ENCODE results near the gene PRDM16. TPM values are rescaled to one million over a fixed set of nuclear protein-coding genes. Genes with fewer than 3 reads are reported as not detected.

Gene PRDM16
- total and polyA plus RNA-seq, 8 donors, result 9.6 to 18.0 (median 14.7) TPM

DNA sequence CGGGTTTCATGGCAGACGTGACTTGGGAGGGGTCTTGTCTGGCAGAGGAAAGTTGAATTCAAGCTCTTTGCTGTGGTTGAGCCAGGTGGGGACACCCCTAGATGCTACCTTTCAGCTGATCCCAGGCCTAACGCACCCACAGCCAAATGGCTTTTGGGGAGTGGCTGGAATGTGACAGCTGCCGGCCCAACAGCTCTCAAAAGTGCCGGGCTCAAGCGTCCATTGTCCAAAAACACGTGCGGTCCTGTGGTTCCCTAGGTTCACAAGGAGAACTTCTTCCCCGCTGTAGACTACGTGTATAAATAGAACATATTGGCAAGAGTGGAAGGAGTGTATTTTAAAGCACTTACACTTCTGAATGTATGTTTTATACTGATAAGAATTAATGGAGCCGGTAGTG, 298.4 kb downstream of the PRDM16 start:
- intact Hi-C loops (cut with DNase I), result no loop called here
- TF ChIP-seq CTCF (IDR thresholded peaks at IDR 0.05), result no peak
- ATAC-seq, result no peak
- Histone ChIP-seq H3K4me1 (no peaks in the 10 kb centered on the region), H3K27ac (no peak overlapping the region), H3K4me3 (no peak overlapping the region), H3K27me3 (peaks cover 0 to 72% of the 10 kb centered on the region in 2 donors), H3K9me3 (no peaks in the 10 kb centered on the region), H3K36me3 (no peaks in the 10 kb centered on the region)
- DNase-seq, result peak in 1 of 4 donors; percentile 28

- Histone ChIP-seq H3K27me3 (peaks cover 0 to 71% of the 10 kb centered on the region in 2 donors), H3K36me3 (no peaks in the 10 kb centered on the region), H3K4me1 (no peaks in the 10 kb centered on the region), H3K27ac (no peak overlapping the region), H3K4me3 (no peak overlapping the region), H3K9me3 (no peaks in the 10 kb centered on the region)
- intact Hi-C loops (cut with DNase I), result no loop called here
- peak in 1 of 4 donors; percentile 69 for DNase-seq
- no peak for TF ChIP-seq CTCF (IDR thresholded peaks at IDR 0.05)
- no peak for ATAC-seq
These were observed 299.1 kb downstream of the PRDM16 start for GRCh38 chr1:3368059-3368458.

DNA sequence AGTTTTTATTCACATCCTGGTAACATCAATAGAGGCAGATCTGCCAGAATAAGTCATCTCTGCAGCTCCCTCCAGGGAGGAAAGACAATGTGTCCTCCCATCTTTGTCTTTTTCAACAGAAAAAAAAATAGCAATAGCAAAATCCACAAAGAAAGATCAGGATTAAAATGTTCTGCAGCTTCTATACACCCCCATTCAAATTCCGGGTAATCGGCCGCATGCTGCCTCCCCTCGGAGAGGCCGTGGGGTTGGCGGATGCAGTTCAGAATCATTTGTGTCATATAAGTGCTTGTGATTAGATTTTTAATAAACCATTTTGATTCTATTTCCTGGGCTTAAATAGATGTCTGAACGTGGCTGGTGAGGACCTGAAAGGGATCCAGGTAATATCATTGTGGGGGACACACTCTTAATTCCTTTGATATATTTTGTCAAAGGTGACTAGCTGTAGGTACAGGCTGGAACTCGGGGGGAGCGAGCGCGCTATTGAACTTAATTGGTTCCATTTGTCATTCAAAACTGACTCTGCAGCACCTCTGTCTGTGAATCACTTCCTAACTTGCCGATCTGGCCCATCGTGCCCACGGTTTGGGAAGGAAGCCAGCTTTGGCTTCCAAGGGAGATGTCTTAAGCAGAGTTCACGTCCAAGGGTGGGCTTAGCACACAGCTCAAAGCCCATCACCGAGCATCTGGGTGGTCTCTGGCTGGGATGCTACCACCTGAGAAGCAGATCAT, 299.9 kb downstream of the PRDM16 start:
- no peak overlapping the region for H3K27ac ChIP-seq
- no peak for TF ChIP-seq CTCF (IDR thresholded peaks at IDR 0.05)
- ATAC-seq (no peak), DNase-seq (peak in 1 of 4 donors; percentile 25)
- peaks cover 0 to 71% of the 10 kb centered on the region in 2 donors for H3K27me3 ChIP-seq
- H3K4me3 ChIP-seq, result no peak overlapping the region
- H3K36me3 ChIP-seq, result no peaks in the 10 kb centered on the region
- intact Hi-C loops (cut with DNase I), result no loop called here
- H3K9me3 ChIP-seq, result no peaks in the 10 kb centered on the region
- H3K4me1 ChIP-seq, result no peaks in the 10 kb centered on the region

GRCh38 chr1:3369446-3370076, 300.6 kb downstream of the PRDM16 start:
- intact Hi-C loops (cut with DNase I), result no loop called here
- Histone ChIP-seq H3K36me3 (no peaks in the 10 kb centered on the region), H3K4me3 (no peak overlapping the region), H3K4me1 (no peaks in the 10 kb centered on the region), H3K27me3 (peaks cover 0 to 71% of the 10 kb centered on the region in 2 donors), H3K27ac (no peak overlapping the region), H3K9me3 (no peaks in the 10 kb centered on the region)
- ATAC-seq (peak; percentile 62), DNase-seq (no peak)
- TF ChIP-seq CTCF (IDR thresholded peaks at IDR 0.05), result no peak

GRCh38 chr1:3370856-3371703, 302.1 kb downstream of the PRDM16 start:
- no peak for DNase-seq
- TF ChIP-seq CTCF (IDR thresholded peaks at IDR 0.05), result no peak
- H3K27ac ChIP-seq, result no peak overlapping the region
- ATAC-seq, result no peak
- no peaks in the 10 kb centered on the region for H3K9me3 ChIP-seq
- H3K4me1 ChIP-seq, result no peaks in the 10 kb centered on the region
- no peaks in the 10 kb centered on the region for H3K36me3 ChIP-seq
- intact Hi-C loops (cut with DNase I), result no loop called here
- H3K27me3 ChIP-seq, result peaks cover 0 to 71% of the 10 kb centered on the region in 2 donors
- H3K4me3 ChIP-seq, result no peak overlapping the region

All from left lung (tissue), 10 donors.